Activated T-cell treated with anti-CD3 and anti-CD28 coated beads, Interleukin-2, amount 50 U/mL, for 72 hours (primary cell): Measurements from ENCODE around the gene PCDHGA8. TPM values are rescaled to one million over a fixed set of nuclear protein-coding genes. Genes with fewer than 3 reads are reported as not detected.

Experiments used
- ATAC-seq, 2 donors: fragments of 150-1000 bp; cut with Tn5 transposase; replicated peaks in 1 of 2; 2 replicates each; pipeline ENCODE4 v1.10.0; 2021; ENCODE audit warnings: moderate library complexity in 2 of 2, mild to moderate bottlenecking in 1 of 2
- DNase-seq, 2 donors: peaks; one replicate each; pipeline ENCODE4 v3.0.0; 2021 to 2022; ENCODE audit warnings: mixed read lengths in 1 of 2
- H3K27ac Mint-ChIP-seq: one replicate; pipeline ENCODE4 v1.8.0; 2022; ENCODE audit warnings: mild to moderate bottlenecking, moderate library complexity, mixed read lengths
- H3K27me3 Mint-ChIP-seq: one replicate; pipeline ENCODE4 v1.8.0; 2022; ENCODE audit warnings: low read depth, mixed read lengths
- H3K36me3 Mint-ChIP-seq, 2 donors: one replicate each; pipeline ENCODE4 v1.8.0; 2022; ENCODE audit warnings: mixed read lengths in 2 of 2, mild to moderate bottlenecking in 1 of 2; ENCODE audit not compliant: insufficient read depth in 2 of 2
- H3K4me1 Mint-ChIP-seq: one replicate; pipeline ENCODE4 v1.8.0; 2022; ENCODE audit warnings: low read depth, mixed read lengths
- H3K4me3 Mint-ChIP-seq, 2 donors: one replicate each; pipeline ENCODE4 v1.8.0; 2022; ENCODE audit warnings: mild to moderate bottlenecking in 2 of 2, mixed read lengths in 2 of 2, moderate library complexity in 2 of 2
- H3K9me3 Mint-ChIP-seq, 2 donors: one replicate each; pipeline ENCODE4 v1.8.0; 2022; ENCODE audit warnings: mixed read lengths in 2 of 2
- total RNA-seq, 2 donors: library from RNA; stranded (reverse); gene quantifications; one replicate each; pipeline ENCODE4 v1.2.3, GENCODE V29; 2022

PCDHGA8 gene
- total RNA-seq, 2 donors from 2014 or later = not detected

DNA sequence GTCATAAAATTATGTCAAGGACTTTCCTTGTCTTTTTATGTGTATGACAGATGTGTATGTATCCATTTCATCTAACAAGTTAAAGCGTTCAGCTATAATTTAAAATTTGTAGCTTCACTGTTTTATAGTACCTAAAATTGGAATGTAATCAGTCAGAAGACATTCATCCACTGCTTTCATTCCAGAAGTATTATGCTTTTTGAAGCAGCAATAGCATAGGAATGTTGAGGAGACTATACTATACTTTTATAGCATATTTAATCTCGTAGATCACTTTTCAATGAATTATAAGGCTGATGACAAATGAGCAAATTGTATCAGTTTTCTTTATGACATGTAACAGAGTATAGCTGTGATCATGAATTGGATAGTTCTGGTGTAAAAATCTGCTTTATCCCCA is 44.8 kb downstream of the PCDHGA8 start:
- Mint-ChIP-seq H3K4me3 (no peak overlapping the region), H3K4me1 (peaks cover under 1% of the 10 kb centered on the region), H3K27ac (no peak overlapping the region)

DNA sequence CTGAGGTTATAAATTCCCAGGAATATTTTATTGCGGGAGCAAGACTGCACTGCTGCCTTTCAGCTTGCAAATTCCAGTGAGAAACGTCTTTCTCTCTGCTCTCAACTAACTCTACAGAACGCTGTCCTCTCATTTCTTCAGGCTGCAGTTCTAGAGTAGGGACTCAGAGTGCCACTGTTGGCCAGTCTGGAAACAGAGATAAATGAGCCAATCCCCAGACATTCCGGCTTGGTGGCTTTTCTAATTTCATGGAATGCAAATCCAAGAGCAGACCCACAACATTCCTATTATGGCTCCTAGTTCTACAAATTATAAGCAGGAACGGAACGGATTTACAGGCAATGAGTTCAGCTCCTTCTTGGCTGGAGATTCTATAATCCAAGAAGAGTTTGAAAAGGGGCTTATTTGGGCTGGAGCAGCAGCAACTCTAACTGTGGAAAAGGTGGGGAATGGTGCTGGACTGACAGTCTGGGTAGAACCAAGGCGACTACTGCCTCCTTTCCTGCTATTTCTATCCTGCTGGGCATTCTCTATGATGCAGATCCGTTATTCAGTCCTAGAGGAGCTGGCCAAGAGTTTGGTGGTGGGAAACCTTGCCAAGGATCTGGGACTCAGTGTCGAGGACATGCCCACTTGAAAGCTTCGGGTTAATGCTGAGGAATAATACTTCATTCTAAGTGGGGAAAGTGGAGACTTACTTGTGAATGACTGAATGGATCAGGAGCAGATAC is 47.1 kb downstream of the PCDHGA8 start:
- Mint-ChIP-seq H3K9me3 (peaks cover 2 to 4% of the 10 kb centered on the region in 2 donors), H3K4me3 (no peak overlapping the region), H3K36me3 (peaks cover 0 to 3% of the 10 kb centered on the region in 2 donors), H3K27me3 (peaks cover 18% of the 10 kb centered on the region), H3K27ac (no peak overlapping the region), H3K4me1 (no peaks in the 10 kb centered on the region)
- ATAC-seq = no peak
- DNase-seq = no peak

More for the DNA sequence above, 44.8 kb downstream of the PCDHGA8 start:
- ATAC-seq (no peak), DNase-seq (no peak)
- H3K27me3 Mint-ChIP-seq = peaks cover 30% of the 10 kb centered on the region
- H3K36me3 Mint-ChIP-seq = peaks cover 3 to 10% of the 10 kb centered on the region in 2 donors
- peaks cover 3% of the 10 kb centered on the region in 2 donors for H3K9me3 Mint-ChIP-seq

DNA sequence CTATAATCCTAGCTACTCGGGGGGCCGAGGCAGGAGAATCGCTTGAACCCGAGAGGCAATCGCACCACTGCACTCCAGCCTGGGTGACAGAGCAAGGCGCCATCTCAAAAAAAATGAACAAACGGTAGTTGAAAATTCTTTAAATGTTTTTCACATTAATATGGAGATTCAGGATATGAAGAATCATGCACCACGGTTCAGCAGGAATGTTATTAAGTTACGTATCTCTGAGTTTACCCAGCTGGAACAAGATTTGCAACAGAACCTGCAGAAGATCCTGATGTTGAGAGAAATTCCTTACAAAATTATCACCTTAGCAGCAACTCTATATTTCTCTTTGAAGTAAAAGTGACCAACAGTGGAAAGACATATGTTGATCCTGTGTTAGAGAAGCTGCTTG is 47.9 kb downstream of the PCDHGA8 start:
- ATAC-seq = no peak
- peaks cover 0 to 3% of the 10 kb centered on the region in 2 donors for H3K36me3 Mint-ChIP-seq

DNA sequence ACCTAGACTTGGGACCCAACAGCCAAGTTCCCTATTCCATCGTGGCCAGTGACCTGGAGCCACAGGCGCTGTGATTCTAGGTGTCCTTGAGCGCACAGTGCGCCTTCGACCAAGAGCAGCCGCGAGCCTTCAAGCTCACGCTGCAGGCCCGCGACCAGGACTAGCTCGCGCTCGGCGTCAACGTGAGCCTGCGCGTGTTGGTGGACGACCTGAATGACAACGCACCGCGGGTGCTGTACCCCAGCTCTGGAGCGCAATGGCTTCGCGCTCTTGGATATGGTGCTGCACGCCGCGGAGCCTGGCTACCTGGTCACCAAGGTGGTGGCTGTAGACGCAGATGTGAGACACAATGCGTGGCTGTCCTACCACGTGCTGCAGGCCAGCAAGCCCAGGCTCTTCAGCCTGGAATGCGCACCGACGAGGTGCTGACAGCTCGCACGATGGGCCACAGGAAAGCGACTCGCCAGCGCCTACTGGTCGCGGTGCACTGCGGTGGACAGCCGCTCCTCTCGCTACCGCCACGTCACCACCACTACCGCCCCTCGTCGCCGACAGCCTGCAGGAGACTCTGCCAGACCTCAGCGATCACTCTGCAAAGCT is 49.2 kb downstream of the PCDHGA8 start:
- Mint-ChIP-seq H3K4me1 (no peaks in the 10 kb centered on the region), H3K36me3 (peaks cover 0 to 3% of the 10 kb centered on the region in 2 donors), H3K4me3 (no peak overlapping the region), H3K27me3 (peaks cover 22% of the 10 kb centered on the region), H3K27ac (no peak overlapping the region), H3K9me3 (peaks cover 2 to 4% of the 10 kb centered on the region in 2 donors)
- DNase-seq = no peak
- ATAC-seq = no peak

More for the DNA sequence above, 47.9 kb downstream of the PCDHGA8 start:
- Mint-ChIP-seq H3K9me3 (peaks cover 2 to 4% of the 10 kb centered on the region in 2 donors), H3K4me3 (no peak overlapping the region), H3K27me3 (peaks cover 24% of the 10 kb centered on the region), H3K27ac (no peak overlapping the region), H3K4me1 (no peaks in the 10 kb centered on the region)
- no peak for DNase-seq

Other genes with a start within 250 kb of the PCDHGA8 start
- gene PCDHB6, start 242.6 kb upstream of the PCDHGA8 start, total RNA-seq = not detected
- gene PCDHB7, start 220.0 kb upstream of the PCDHGA8 start, total RNA-seq = not detected
- not detected for gene PCDHB8, start 214.8 kb upstream of the PCDHGA8 start, total RNA-seq
- gene PCDHB16, start 210.2 kb upstream of the PCDHGA8 start, total RNA-seq = not detected
- under 1 TPM in 1 of 2 donors, not detected in 1; 0.05 TPM for gene PCDHB9, start 205.5 kb upstream of the PCDHGA8 start, total RNA-seq
- not detected for gene PCDHB10, start 200.3 kb upstream of the PCDHGA8 start, total RNA-seq
- gene PCDHB11, start 193.0 kb upstream of the PCDHGA8 start, total RNA-seq = not detected
- not detected for gene PCDHB12, start 183.9 kb upstream of the PCDHGA8 start, total RNA-seq
- not detected for gene PCDHB13, start 178.7 kb upstream of the PCDHGA8 start, total RNA-seq
- not detected for gene PCDHB14, start 169.3 kb upstream of the PCDHGA8 start, total RNA-seq
- not detected for gene PCDHB15, start 147.2 kb upstream of the PCDHGA8 start, total RNA-seq
- gene SLC25A2, start 88.6 kb upstream of the PCDHGA8 start, total RNA-seq = under 1 TPM; 0.46 to 0.63 TPM
- 10 to 100 TPM; 56.7 to 62.5 TPM for gene TAF7, start 71.8 kb upstream of the PCDHGA8 start, total RNA-seq
- under 1 TPM; 0.05 TPM for gene PCDHGA1, start 62.1 kb upstream of the PCDHGA8 start, total RNA-seq
- under 1 TPM in 1 of 2 donors, not detected in 1; 0.07 TPM for gene PCDHGA2, start 53.9 kb upstream of the PCDHGA8 start, total RNA-seq
- under 1 TPM in 1 of 2 donors, not detected in 1; 0.12 TPM for gene PCDHGA3, start 48.8 kb upstream of the PCDHGA8 start, total RNA-seq
- gene PCDHGB1, start 42.5 kb upstream of the PCDHGA8 start, total RNA-seq = under 1 TPM in 1 of 2 donors, not detected in 1; 0.19 TPM
- gene PCDHGA4, start 37.6 kb upstream of the PCDHGA8 start, total RNA-seq = under 1 TPM; 0.25 to 0.26 TPM
- gene PCDHGB2, start 32.6 kb upstream of the PCDHGA8 start, total RNA-seq = under 1 TPM; 0.28 to 0.34 TPM
- under 1 TPM in 1 of 2 donors, not detected in 1; 0.12 TPM for gene PCDHGA5, start 28.5 kb upstream of the PCDHGA8 start, total RNA-seq
- under 1 TPM; 0.19 to 0.28 TPM for gene PCDHGB3, start 22.4 kb upstream of the PCDHGA8 start, total RNA-seq
- gene PCDHGA6, start 18.7 kb upstream of the PCDHGA8 start, total RNA-seq = under 1 TPM; 0.16 to 0.29 TPM
- under 1 TPM in 1 of 2 donors, not detected in 1; 0.12 TPM for gene PCDHGA7, start 9.9 kb upstream of the PCDHGA8 start, total RNA-seq
- gene PCDHGB4, start 4.9 kb upstream of the PCDHGA8 start, total RNA-seq = not detected
- under 1 TPM; 0.17 to 0.21 TPM for gene PCDHGB5, start 5.3 kb downstream of the PCDHGA8 start, total RNA-seq
- gene PCDHGA9, start 10.1 kb downstream of the PCDHGA8 start, total RNA-seq = under 1 TPM; 0.09 to 0.10 TPM
- gene PCDHGB6, start 15.4 kb downstream of the PCDHGA8 start, total RNA-seq = under 1 TPM in 1 of 2 donors, not detected in 1; 0.09 TPM
- under 1 TPM; 0.12 TPM for gene PCDHGA10, start 20.4 kb downstream of the PCDHGA8 start, total RNA-seq
- under 1 TPM in 1 of 2 donors, not detected in 1; 0.17 TPM for gene PCDHGB7, start 25.0 kb downstream of the PCDHGA8 start, total RNA-seq
- under 1 TPM in 1 of 2 donors, not detected in 1; 0.22 TPM for gene PCDHGA11, start 28.4 kb downstream of the PCDHGA8 start, total RNA-seq
- gene PCDHGA12, start 37.9 kb downstream of the PCDHGA8 start, total RNA-seq = under 1 TPM; 0.12 to 0.17 TPM
- gene PCDHGC3, start 83.3 kb downstream of the PCDHGA8 start, total RNA-seq = not detected
- not detected for gene PCDHGC4, start 92.4 kb downstream of the PCDHGA8 start, total RNA-seq
- not detected for gene PCDHGC5, start 96.4 kb downstream of the PCDHGA8 start, total RNA-seq
- 100 to 1,000 TPM; 162 to 165 TPM for gene DIAPH1, start 226.4 kb downstream of the PCDHGA8 start, total RNA-seq
- gene HDAC3, start 244.2 kb downstream of the PCDHGA8 start, total RNA-seq = 10 to 100 TPM; 64.1 to 69.2 TPM
- 10 to 100 TPM; 14.6 to 19.5 TPM for gene RELL2, start 244.4 kb downstream of the PCDHGA8 start, total RNA-seq